ENCODE measurements around the gene DPPA4. TPM values are rescaled to one million over a fixed set of nuclear protein-coding genes. Genes with fewer than 3 reads are reported as not detected.
"Not testable (repeated sequence)": the region's sequence is repeated elsewhere in the genome, so short reads cannot be mapped to it uniquely, and the experiment has no call there.

DPPA4 gene, protein sequence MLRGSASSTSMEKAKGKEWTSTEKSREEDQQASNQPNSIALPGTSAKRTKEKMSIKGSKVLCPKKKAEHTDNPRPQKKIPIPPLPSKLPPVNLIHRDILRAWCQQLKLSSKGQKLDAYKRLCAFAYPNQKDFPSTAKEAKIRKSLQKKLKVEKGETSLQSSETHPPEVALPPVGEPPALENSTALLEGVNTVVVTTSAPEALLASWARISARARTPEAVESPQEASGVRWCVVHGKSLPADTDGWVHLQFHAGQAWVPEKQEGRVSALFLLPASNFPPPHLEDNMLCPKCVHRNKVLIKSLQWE
- total RNA-seq (under 1 TPM in 1 of 4 donors, not detected in 3; 0.67 TPM), polyA plus RNA-seq (not detected)
- long read RNA-seq, donor 1: 0 reads
- long read RNA-seq, donor 2: 0 reads
- long read RNA-seq, donor 3: 0 reads
- long read RNA-seq, donor 4: 0 reads

DNA sequence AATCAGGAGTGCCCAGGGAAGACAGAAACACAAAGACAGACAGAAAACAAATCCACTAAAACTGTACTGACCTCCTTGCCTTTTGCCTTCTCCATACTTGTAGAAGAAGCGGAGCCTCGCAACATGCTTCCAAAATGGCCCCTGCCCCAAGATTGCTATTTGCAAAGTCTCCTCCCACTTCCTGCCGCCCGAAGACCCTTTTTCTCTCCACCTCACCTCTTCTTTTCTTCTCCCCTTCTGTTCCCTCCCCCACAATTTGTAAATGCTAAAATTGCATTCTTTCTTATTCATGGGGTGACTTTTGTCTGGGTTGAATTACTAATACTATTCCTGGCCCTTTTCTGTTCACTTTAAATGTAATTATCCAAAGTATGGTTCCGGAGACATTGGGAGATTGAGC lies at the start of gene DPPA4:
Gene DPPA4, minus strand, starts transcription at position 154 of the 400 bp plus-strand sequence. Its CDS starts 29 bp downstream, at position 125.
- Histone ChIP-seq H3K27ac (ENCODE audit: low read length) (no peak within 1 kb of the TSS), H3K27me3 (ENCODE audit: control insufficient read depth, insufficient read depth) (no peaks in the 10 kb centered on the region), H3K4me1 (ENCODE audit: control insufficient read depth, insufficient read depth, low read length) (no peaks in the 10 kb centered on the region), H3K4me3 (ENCODE audit: low read length) (peak within 1 kb of the TSS; percentile 40), H3K9me3 (ENCODE audit: control insufficient read depth, low read length) (no peaks in the 10 kb centered on the region)
- 50% methylated on average over 5 of the region's 5 CpGs for WGBS
- no peak for DNase-seq
- intact Hi-C loops (cut with DNase I): no loop called here
- ATAC-seq: no peak

DNA sequence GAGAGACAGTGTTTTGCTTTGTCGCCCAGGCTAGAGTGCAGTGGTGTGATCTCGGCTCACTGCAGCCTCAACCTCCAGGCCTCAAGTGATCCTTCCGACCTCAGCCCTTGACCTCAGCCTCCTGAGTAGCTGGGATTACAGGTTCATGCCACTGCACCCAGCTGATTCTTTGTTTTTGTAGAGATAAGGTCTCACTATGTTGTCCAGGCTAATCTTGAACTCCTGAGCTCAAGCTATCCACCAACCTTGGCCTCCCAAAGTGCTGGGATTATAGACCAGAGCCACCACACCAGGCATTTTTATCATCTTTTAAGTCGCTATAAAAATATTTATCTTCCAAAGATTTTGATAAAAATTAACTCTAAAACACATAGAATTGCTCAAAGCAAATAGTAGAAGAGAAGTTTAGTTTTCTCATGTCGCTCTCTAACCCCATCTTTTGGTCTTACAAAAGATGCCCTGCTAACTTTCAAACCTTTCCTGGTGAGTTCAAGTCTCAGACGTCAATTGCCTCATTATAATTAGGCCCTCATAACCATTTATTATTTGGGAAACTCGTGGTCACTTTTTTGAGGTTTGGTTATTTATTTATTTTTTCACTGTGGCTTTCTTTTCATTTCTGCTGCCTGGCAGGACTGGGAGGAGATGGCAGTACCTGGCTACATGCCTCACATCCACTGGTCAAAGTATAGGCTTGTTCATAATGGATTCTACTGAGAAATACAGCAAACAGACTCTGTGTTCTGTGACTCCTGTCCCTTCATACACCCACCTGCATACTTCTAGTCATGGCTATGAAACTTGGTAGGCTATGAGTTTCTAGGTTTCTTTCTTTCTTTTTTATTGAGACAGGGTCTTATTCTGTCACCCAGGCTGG lies 48.3 kb upstream of the DPPA4 start:
- Histone ChIP-seq H3K4me1 (ENCODE audit: control insufficient read depth, insufficient read depth, low read length) (no peaks in the 10 kb centered on the region), H3K4me3 (ENCODE audit: low read length) (no peak overlapping the region), H3K27me3 (ENCODE audit: control insufficient read depth, insufficient read depth) (no peaks in the 10 kb centered on the region), H3K27ac (ENCODE audit: low read length) (no peak overlapping the region), H3K9me3 (ENCODE audit: control insufficient read depth, low read length) (no peaks in the 10 kb centered on the region)
- DNase-seq: no peak
- WGBS: 65% methylated on average over 7 of the region's 7 CpGs
- ATAC-seq: no peak
- intact Hi-C loops (cut with DNase I): no loop called here

DNA sequence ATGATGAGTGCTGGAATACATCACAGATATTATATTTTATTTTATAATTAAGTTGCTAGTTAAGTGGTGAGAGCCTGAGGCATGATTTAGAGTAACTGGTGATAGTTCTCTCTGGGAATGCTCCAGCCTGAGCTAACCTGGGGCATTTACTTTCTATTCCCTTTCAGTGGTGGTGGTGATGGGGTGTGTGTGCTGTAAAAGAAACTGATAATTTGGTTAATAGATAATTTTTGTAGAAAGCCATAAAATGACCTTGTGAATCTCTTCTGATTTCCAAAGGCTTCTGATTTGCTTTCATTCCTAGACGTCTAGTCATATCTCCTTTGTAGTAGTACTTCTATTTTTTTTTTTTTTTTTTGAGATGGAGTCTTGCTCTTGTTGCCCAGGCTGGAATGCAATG lies 46.8 kb upstream of the DPPA4 start:
- H3K27me3 ChIP-seq (ENCODE audit: control insufficient read depth, insufficient read depth): no peaks in the 10 kb centered on the region
- no peaks in the 10 kb centered on the region for H3K9me3 ChIP-seq (ENCODE audit: control insufficient read depth, low read length)
- H3K27ac ChIP-seq (ENCODE audit: low read length): no peak overlapping the region
- intact Hi-C loops (cut with DNase I): no loop called here
- H3K4me1 ChIP-seq (ENCODE audit: control insufficient read depth, insufficient read depth, low read length): no peaks in the 10 kb centered on the region
- DNase-seq: no peak
- ATAC-seq: no peak
- H3K4me3 ChIP-seq (ENCODE audit: low read length): no peak overlapping the region
- 50% methylated on average over 1 of the region's 1 CpG for WGBS

DNA sequence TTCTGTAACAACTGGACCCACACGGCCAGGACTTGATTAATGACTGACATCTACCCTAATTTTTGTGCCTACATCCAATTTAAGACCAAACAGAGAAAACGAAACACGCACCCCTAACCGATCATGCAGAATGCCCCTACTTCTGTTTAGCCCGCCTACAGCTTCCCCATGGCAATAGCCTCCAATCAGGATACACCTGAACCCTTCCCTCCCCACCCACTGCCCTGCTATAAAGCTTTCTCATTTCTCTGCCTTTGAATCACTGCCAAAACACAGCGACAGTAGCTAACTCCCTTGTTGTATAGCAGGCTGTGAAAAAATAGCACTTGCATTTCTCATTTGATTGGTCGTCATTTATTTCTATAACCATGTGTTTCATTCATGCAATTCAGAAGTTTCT lies 45.2 kb upstream of the DPPA4 start:
- H3K4me1 ChIP-seq (ENCODE audit: control insufficient read depth, insufficient read depth, low read length): no peaks in the 10 kb centered on the region
- H3K27me3 ChIP-seq (ENCODE audit: control insufficient read depth, insufficient read depth): no peaks in the 10 kb centered on the region
- ATAC-seq: no peak
- no peak overlapping the region for H3K27ac ChIP-seq (ENCODE audit: low read length)
- no peaks in the 10 kb centered on the region for H3K9me3 ChIP-seq (ENCODE audit: control insufficient read depth, low read length)
- WGBS: 58% methylated on average over 7 of the region's 7 CpGs
- DNase-seq: no peak
- no peak overlapping the region for H3K4me3 ChIP-seq (ENCODE audit: low read length)
- intact Hi-C loops (cut with DNase I): no loop called here

DNA sequence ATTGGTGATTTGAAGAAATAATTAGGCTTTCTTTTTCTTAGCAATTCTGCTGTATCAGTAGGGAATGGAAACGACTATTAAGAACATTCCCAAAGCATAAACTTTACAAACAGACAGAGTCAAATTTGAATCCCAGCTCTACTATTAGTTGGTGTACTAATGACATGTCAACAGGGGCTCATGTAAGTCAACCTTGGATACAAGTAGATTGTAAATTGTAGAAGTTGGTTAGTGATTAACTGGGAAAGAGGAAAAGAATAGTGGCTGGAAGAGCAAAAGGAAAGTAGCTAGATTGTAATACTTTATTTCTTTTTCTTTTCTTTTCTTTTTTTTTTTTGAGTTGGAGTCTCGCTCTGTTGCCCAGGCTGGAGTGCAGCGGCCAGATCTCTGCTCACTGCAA lies 38.6 kb upstream of the DPPA4 start:
- intact Hi-C loops (cut with DNase I): no loop called here
- DNase-seq: no peak
- H3K4me3 ChIP-seq (ENCODE audit: low read length): no peak overlapping the region
- no peaks in the 10 kb centered on the region for H3K9me3 ChIP-seq (ENCODE audit: control insufficient read depth, low read length)
- H3K27me3 ChIP-seq (ENCODE audit: control insufficient read depth, insufficient read depth): no peaks in the 10 kb centered on the region
- no peak overlapping the region for H3K27ac ChIP-seq (ENCODE audit: low read length)
- WGBS: 79% methylated on average over 3 of the region's 3 CpGs
- H3K4me1 ChIP-seq (ENCODE audit: control insufficient read depth, insufficient read depth, low read length): no peaks in the 10 kb centered on the region
- ATAC-seq: no peak

DNA sequence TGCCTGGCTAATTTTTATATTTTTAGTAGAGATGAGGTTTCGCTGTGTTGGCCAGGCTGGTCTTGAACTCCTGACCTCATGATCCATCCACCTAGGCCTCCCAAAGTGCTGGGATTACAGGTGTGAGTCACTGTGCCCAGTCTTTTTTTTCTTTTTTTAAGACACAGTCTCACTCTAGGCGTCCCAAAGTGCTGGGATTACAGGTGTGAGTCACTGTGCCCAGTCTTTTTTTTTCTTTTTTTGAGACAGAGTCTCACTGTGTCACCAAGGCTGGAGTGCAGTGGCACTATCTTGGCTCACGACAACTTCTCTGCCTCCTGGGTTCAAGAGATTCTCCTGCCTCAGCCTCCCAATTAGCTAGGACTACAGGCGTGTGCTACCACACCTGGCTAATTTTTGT lies 37.1 kb upstream of the DPPA4 start:
- WGBS: 88% methylated on average over 4 of the region's 4 CpGs
- intact Hi-C loops (cut with DNase I); DNase-seq; H3K27me3 ChIP-seq (ENCODE audit: control insufficient read depth, insufficient read depth); ATAC-seq; H3K4me3 ChIP-seq (ENCODE audit: low read length); H3K4me1 ChIP-seq (ENCODE audit: control insufficient read depth, insufficient read depth, low read length); H3K9me3 ChIP-seq (ENCODE audit: control insufficient read depth, low read length); H3K27ac ChIP-seq (ENCODE audit: low read length): not testable (repeated sequence)

DNA sequence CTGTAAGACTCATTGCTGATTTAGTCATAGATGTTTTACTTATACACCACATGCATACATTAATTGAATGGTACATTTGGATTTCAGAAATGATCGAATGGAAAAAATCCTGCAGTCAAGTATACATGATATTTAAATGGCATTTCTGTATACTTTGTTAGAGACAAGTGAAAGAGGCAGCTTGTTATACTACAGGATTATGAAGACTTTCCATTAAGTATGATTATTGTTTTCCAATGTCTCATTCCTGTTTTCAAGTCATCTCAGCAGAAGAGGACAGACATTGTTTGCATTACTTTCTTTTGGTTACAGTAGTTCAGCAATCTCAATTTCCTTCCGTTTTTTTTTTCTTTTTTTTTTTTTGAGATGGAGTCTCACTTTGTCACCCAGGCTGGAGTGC lies 36.6 kb upstream of the DPPA4 start:
- DNase-seq (no peak), ATAC-seq (no peak)
- 68% methylated on average over 2 of the region's 2 CpGs for WGBS
- intact Hi-C loops (cut with DNase I): no loop called here
- no peak overlapping the region for H3K27ac ChIP-seq (ENCODE audit: low read length)
- no peak overlapping the region for H3K4me3 ChIP-seq (ENCODE audit: low read length)
- H3K9me3 ChIP-seq (ENCODE audit: control insufficient read depth, low read length): no peaks in the 10 kb centered on the region
- no peaks in the 10 kb centered on the region for H3K27me3 ChIP-seq (ENCODE audit: control insufficient read depth, insufficient read depth)
- no peaks in the 10 kb centered on the region for H3K4me1 ChIP-seq (ENCODE audit: control insufficient read depth, insufficient read depth, low read length)

DNA sequence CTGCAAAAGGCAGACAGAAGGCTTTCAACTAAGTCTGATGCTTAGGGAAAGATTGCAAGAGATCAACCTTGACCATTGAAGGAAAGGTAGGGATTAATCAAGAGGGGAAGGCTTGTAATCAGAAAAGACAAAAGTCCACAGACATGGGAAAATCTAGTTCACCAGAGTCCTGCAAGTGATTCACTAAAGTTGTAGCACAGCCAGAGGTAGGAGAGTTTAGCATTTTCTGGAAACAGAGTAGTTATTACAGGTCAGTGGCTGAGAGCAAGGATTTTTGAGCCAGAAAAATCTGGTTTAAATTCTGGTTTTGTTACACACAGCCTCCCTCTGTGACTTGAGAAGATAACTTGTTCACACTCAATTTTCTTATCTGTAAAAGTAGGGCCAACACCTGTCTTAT lies 35.3 kb upstream of the DPPA4 start:
- DNase-seq: no peak
- ATAC-seq: no peak
- no peak overlapping the region for H3K27ac ChIP-seq (ENCODE audit: low read length)
- no peaks in the 10 kb centered on the region for H3K27me3 ChIP-seq (ENCODE audit: control insufficient read depth, insufficient read depth)
- intact Hi-C loops (cut with DNase I): no loop called here
- no peaks in the 10 kb centered on the region for H3K4me1 ChIP-seq (ENCODE audit: control insufficient read depth, insufficient read depth, low read length)
- H3K9me3 ChIP-seq (ENCODE audit: control insufficient read depth, low read length): no peaks in the 10 kb centered on the region
- H3K4me3 ChIP-seq (ENCODE audit: low read length): no peak overlapping the region

DNA sequence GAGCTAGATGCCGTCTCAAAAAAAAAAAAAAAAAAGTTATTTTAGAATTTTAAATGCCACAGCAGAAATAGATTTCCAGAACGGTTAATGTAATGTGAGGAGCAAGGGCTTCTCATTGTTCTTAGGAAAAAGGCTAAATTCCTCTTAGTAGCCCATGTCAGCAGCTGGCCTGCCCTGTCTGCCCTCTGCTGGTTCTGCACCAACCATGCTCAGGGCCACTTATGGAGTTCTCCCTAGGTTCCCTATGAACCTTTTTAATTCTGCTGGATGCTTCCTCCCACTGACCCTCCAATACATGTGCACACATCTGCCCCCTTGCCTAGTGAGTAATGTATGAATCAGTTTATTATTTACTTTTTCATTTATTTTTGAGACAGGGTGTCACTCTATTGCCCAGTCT lies 32.2 kb upstream of the DPPA4 start:
- Histone ChIP-seq H3K4me3 (ENCODE audit: low read length) (no peak overlapping the region), H3K27me3 (ENCODE audit: control insufficient read depth, insufficient read depth) (no peaks in the 10 kb centered on the region), H3K9me3 (ENCODE audit: control insufficient read depth, low read length) (no peaks in the 10 kb centered on the region), H3K4me1 (ENCODE audit: control insufficient read depth, insufficient read depth, low read length) (no peaks in the 10 kb centered on the region), H3K27ac (ENCODE audit: low read length) (no peak overlapping the region)
- WGBS: 69% methylated on average over 2 of the region's 2 CpGs
- ATAC-seq (no peak), DNase-seq (no peak)
- intact Hi-C loops (cut with DNase I): no loop called here

DNA sequence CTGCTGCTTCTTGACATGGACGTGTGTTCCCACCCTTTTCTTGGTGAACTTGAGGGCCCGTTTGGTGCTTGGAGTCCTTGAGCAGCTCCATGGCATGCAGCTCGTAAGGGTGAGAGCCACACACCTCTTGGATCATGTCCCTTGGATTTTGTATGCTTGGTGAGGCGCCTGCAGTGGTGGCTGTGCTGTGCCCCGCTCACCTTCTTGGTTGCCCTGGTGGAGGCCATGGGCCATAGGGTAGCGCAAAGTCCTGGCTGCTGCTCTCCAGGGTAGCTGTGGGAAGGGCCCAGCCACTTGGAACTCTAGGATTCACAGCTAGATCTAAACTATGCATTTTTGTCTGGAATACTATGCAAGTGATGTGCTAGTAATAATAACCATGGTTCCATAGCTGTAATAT lies 26.7 kb upstream of the DPPA4 start:
- Histone ChIP-seq H3K4me1 (ENCODE audit: control insufficient read depth, insufficient read depth, low read length) (no peaks in the 10 kb centered on the region), H3K27ac (ENCODE audit: low read length) (no peak overlapping the region), H3K4me3 (ENCODE audit: low read length) (no peak overlapping the region), H3K27me3 (ENCODE audit: control insufficient read depth, insufficient read depth) (no peaks in the 10 kb centered on the region), H3K9me3 (ENCODE audit: control insufficient read depth, low read length) (no peaks in the 10 kb centered on the region)
- DNase-seq (no peak), ATAC-seq (no peak)
- intact Hi-C loops (cut with DNase I): no loop called here
- WGBS: 76% methylated on average over 6 of the region's 6 CpGs

DNA sequence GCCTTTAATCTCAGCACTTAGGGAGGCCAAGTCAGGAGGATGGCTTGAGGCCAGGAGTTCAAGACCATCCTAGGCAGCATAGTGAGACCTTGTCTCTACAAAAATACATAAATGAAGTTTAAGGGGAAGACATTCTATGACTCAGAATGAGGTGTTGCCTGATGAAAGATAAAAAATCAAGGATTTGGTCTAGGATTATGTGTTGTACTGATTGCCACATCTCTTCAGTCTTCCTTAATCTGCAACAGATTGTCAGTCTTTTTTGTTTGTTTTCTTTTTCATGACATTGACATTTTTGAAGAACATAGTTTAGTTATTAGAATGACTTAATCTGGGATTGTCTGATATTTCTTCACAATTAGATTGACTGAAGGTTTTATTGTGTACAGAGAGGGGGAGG lies 26.3 kb upstream of the DPPA4 start:
- Histone ChIP-seq H3K4me1 (ENCODE audit: control insufficient read depth, insufficient read depth, low read length) (no peaks in the 10 kb centered on the region), H3K27ac (ENCODE audit: low read length) (no peak overlapping the region), H3K27me3 (ENCODE audit: control insufficient read depth, insufficient read depth) (no peaks in the 10 kb centered on the region), H3K4me3 (ENCODE audit: low read length) (no peak overlapping the region), H3K9me3 (ENCODE audit: control insufficient read depth, low read length) (no peaks in the 10 kb centered on the region)
- ATAC-seq: no peak
- intact Hi-C loops (cut with DNase I): no loop called here
- no peak for DNase-seq

Data from right cardiac atrium (tissue), 5 donors.